Measurements from ENCODE around the gene PCK1. TPM values are rescaled to one million over a fixed set of nuclear protein-coding genes. Genes with fewer than 3 reads are reported as not detected.

PCK1 gene
- total RNA-seq, 2 experiments from 2014 or later = not detected

GRCh38 chr20:57540890-57541580 lies 19.9 kb upstream of the PCK1 start:
- ATAC-seq = no peak
- TF ChIP-seq CTCF (IDR thresholded peaks at IDR 0.05) = no peak
- peaks cover 30% of the 10 kb centered on the region for H3K27me3 Mint-ChIP-seq
- CTCF ChIA-PET = interaction anchor here (0.8 kb wide), 1 partner anchor 25 kb away, joined by 3 read pairs; no protein-coding TSS in a partner anchor
- intact Hi-C loops (cut with micrococcal nuclease) = no loop called here
- peaks cover 3% of the 10 kb centered on the region for H3K9me3 Mint-ChIP-seq
- no peak overlapping the region for H3K4me3 Mint-ChIP-seq
- DNase-seq = no peak
- no peak overlapping the region for H3K27ac Mint-ChIP-seq
- POLR2A ChIA-PET = no interaction called here
- H3K36me3 Mint-ChIP-seq (ENCODE audit: low read depth) = no peaks in the 10 kb centered on the region
- peaks cover 6% of the 10 kb centered on the region for H3K4me1 Mint-ChIP-seq (ENCODE audit: low read depth)

- no peak for ATAC-seq
- Mint-ChIP-seq H3K4me3 (no peak overlapping the region), H3K27ac (no peak overlapping the region), H3K27me3 (peaks cover 15% of the 10 kb centered on the region), H3K9me3 (peaks cover 3% of the 10 kb centered on the region), H3K4me1 (ENCODE audit: low read depth) (peaks cover 6% of the 10 kb centered on the region), H3K36me3 (ENCODE audit: low read depth) (no peaks in the 10 kb centered on the region)
- CTCF ChIA-PET = interaction anchor here (0.7 kb wide), 1 partner anchor 9 kb away, joined by 3 read pairs; no protein-coding TSS in a partner anchor
- no peak for TF ChIP-seq CTCF (IDR thresholded peaks at IDR 0.05)
- POLR2A ChIA-PET = interaction anchor here (0.7 kb wide), 1 partner anchor 339 kb away, joined by 3 read pairs; no protein-coding TSS in a partner anchor
- intact Hi-C loops (cut with micrococcal nuclease) = no loop called here
- DNase-seq = no peak
These were observed 17.2 kb upstream of the PCK1 start for GRCh38 chr20:57543754-57544153.

DNA sequence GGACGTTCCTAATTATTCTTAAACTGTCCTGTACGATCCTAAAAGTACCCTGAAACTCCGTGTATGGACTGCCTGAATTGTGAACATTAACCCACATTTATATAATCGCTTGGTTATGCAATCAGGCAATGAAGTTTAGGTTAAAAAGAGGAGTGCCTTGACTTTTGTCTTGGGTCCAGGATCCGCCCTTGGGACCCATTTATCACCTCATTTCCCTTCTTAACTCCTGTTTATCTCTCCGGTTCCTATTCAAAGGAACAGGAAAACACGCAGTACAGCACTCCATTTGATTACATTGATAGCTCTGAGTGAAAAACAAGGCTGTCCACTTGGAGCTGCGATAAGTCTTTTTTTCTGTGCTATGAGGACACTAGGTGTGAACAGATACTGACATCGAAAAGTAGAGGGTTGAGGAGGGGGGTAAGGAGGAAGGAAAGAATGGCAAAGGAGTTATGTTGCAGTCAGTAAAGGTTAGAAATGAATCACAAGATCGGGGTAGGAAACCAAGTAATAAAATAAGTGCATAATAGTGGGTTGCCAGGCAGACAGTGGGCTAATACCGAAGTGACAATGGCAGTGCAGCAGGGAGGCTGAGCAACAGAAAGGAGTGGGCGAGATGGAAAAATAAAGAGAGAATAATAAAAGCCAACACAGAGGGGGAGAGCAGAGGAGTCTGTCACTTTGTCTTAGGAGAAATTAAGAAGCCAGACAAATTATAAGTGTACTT lies 15.9 kb upstream of the PCK1 start:
- Mint-ChIP-seq H3K36me3 (ENCODE audit: low read depth) (no peaks in the 10 kb centered on the region), H3K4me3 (no peak overlapping the region), H3K27ac (no peak overlapping the region), H3K4me1 (ENCODE audit: low read depth) (peaks cover 6% of the 10 kb centered on the region), H3K9me3 (no peaks in the 10 kb centered on the region), H3K27me3 (peaks cover 8% of the 10 kb centered on the region)
- ChIA-PET CTCF (no interaction called here), POLR2A (no interaction called here)
- no peak for TF ChIP-seq CTCF (IDR thresholded peaks at IDR 0.05)
- peak; percentile 75 for ATAC-seq
- DNase-seq = peak; percentile 14
- intact Hi-C loops (cut with micrococcal nuclease) = no loop called here

DNA sequence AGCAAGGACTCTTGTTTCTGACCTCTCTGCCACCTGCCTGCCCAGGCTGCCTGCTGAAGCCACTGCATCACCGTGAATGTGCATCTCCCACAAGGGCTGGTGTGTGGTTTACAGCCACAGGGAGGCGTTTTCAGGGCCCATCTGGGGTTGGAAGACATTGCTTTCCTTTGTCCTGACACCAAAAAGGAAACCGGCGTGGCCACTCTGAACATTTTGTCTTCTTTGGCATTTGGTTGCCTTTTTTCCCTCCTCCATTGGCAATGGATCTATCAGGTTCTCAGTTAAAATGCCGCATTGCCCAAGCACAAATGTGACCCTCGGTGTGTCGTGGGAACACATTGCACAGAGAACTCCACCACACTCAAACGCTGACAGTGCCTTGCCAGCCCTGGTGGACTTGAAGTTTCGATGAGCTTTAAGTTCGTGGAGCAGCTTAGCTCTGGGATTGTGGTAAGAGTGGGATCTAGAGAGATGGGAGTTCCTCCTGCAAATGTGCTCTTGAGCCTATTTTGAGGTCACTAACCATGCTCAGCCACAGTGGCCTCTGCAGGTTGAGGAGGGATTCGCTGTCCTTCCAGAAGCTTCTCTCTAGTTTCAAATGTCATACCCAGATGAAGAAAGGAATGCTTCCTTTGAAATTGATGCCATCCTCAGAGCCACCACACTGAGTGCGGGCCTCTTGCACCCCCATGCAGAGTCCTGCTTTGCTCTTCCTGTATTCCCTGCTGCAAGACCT lies 14.8 kb upstream of the PCK1 start:
- H3K4me1 Mint-ChIP-seq (ENCODE audit: low read depth) = peaks cover 6% of the 10 kb centered on the region
- POLR2A ChIA-PET = no interaction called here
- ATAC-seq (no peak), DNase-seq (peak; percentile 5)
- no peak overlapping the region for H3K27ac Mint-ChIP-seq
- intact Hi-C loops (cut with micrococcal nuclease) = no loop called here
- CTCF ChIA-PET = no interaction called here
- H3K36me3 Mint-ChIP-seq (ENCODE audit: low read depth) = no peaks in the 10 kb centered on the region
- H3K4me3 Mint-ChIP-seq = no peak overlapping the region
- H3K27me3 Mint-ChIP-seq = peaks cover 7% of the 10 kb centered on the region
- no peaks in the 10 kb centered on the region for H3K9me3 Mint-ChIP-seq
- no peak for TF ChIP-seq CTCF (IDR thresholded peaks at IDR 0.05)

Measured in activated CD8-positive, alpha-beta T cell treated with anti-CD3 and anti-CD28 coated beads for 36 hours (primary cell).